Loucy (cell line): Measurements from ENCODE around the gene TUBB6.

ENCODE experiments used
- H2AFZ ChIP-seq: fragments of 200-600 bp; sonication (generic); 2 replicates; pipeline ENCODE4 v1.6.0; 2016; ENCODE audit warnings: antibody characterized with exemption, mild to moderate bottlenecking, low read length, moderate library complexity
- H3F3A ChIP-seq: fragments of 200-600 bp; 2 replicates; pipeline ENCODE4 v1.6.0; 2016; ENCODE audit warnings: antibody characterized with exemption, low read depth, mild to moderate bottlenecking
- H3K27me3 ChIP-seq: fragments of 200-600 bp; sonication (generic); 2 replicates; pipeline ENCODE4 v1.6.1; 2014; ENCODE audit warnings: low read length, mild to moderate bottlenecking; ENCODE audit not compliant: insufficient read depth, poor library complexity, severe bottlenecking
- H3K36me3 ChIP-seq: fragments of 200-600 bp; sonication (generic); 2 replicates; pipeline ENCODE4 v1.6.1; 2016; ENCODE audit warnings: low read length; ENCODE audit not compliant: insufficient read depth
- H3K4me1 ChIP-seq: fragments of 200-600 bp; sonication (generic); 2 replicates; pipeline ENCODE4 v1.5.1; 2014; ENCODE audit warnings: low read length, mild to moderate bottlenecking; ENCODE audit not compliant: insufficient read depth, poor library complexity, severe bottlenecking
- H3K4me2 ChIP-seq: fragments of 200-600 bp; sonication (generic); 2 replicates; pipeline ENCODE4 v1.6.0; 2014; ENCODE audit warnings: antibody characterized with exemption, low read length, low read depth, mild to moderate bottlenecking; ENCODE audit not compliant: poor library complexity, severe bottlenecking
- H3K4me3 ChIP-seq: fragments of 200-600 bp; sonication (generic); 2 replicates; pipeline ENCODE4 v1.5.1; 2014; ENCODE audit warnings: low read length, mild to moderate bottlenecking, mixed read lengths; ENCODE audit not compliant: poor library complexity, severe bottlenecking
- H3K79me2 ChIP-seq: fragments of 200-600 bp; sonication (generic); 2 replicates; pipeline ENCODE4 v1.6.1; 2014; ENCODE audit warnings: low read length; ENCODE audit not compliant: insufficient read depth
- H3K9ac ChIP-seq: fragments of 200-600 bp; sonication (generic); 2 replicates; pipeline ENCODE4 v1.6.0; 2014; ENCODE audit warnings: mild to moderate bottlenecking, low read depth, low read length, moderate library complexity; ENCODE audit not compliant: poor library complexity, severe bottlenecking
- H3K9me2 ChIP-seq: fragments of 200-600 bp; sonication (generic); replicated peaks from 2 replicates; pipeline ENCODE4 v1.6.1; 2016; ENCODE audit warnings: low read depth, low read length, mixed read lengths
- H3K9me3 ChIP-seq: fragments of 200-600 bp; sonication (generic); 2 replicates; pipeline ENCODE4 v1.6.1; 2014; ENCODE audit warnings: mild to moderate bottlenecking, antibody characterized with exemption, low read length, low read depth; ENCODE audit not compliant: insufficient read depth
- H4K20me1 ChIP-seq: fragments of 200-600 bp; sonication (generic); 2 replicates; pipeline ENCODE4 v1.6.0; 2014; ENCODE audit warnings: antibody characterized with exemption, low read length, mild to moderate bottlenecking; ENCODE audit not compliant: insufficient read depth, poor library complexity, severe bottlenecking
- CTCF ChIP-seq: fragments of 200-600 bp; sonication (generic); conservative IDR thresholded peaks from 2 replicates; pipeline ENCODE4 v1.5.1; 2014; ENCODE audit warnings: mild to moderate bottlenecking, antibody characterized with exemption, low read length
- EZH2phosphoT487 ChIP-seq: fragments of 200-600 bp; IDR thresholded peaks from 2 replicates; pipeline ENCODE4 v1.6.1; 2018; ENCODE audit warnings: antibody characterized with exemption, mild to moderate bottlenecking, moderate library complexity, borderline replicate concordance

TUBB6 gene

GRCh38 chr18:12279781-12280531, 28.1 kb upstream of the TUBB6 start:
- no peaks in the 10 kb centered on the region for H3K9me3 ChIP-seq
- no peaks in the 10 kb centered on the region for H3K27me3 ChIP-seq
- H3F3A ChIP-seq: no peaks in the 10 kb centered on the region
- H3K9ac ChIP-seq: no peak overlapping the region
- H3K4me2 ChIP-seq: no peak overlapping the region
- H3K4me3 ChIP-seq: no peak overlapping the region
- no peak overlapping the region for H2AFZ ChIP-seq
- H3K79me2 ChIP-seq: no peaks in the 10 kb centered on the region
- H4K20me1 ChIP-seq: no peaks in the 10 kb centered on the region
- H3K36me3 ChIP-seq: no peaks in the 10 kb centered on the region
- no peaks in the 10 kb centered on the region for H3K9me2 ChIP-seq
- no peak for TF ChIP-seq CTCF
- TF ChIP-seq EZH2phosphoT487: no peak
- no peaks in the 10 kb centered on the region for H3K4me1 ChIP-seq

- Histone ChIP-seq H2AFZ (no peak overlapping the region), H3K9ac (no peak overlapping the region)
- no peak for TF ChIP-seq EZH2phosphoT487
- no peak for TF ChIP-seq CTCF
Measured at GRCh38 chr18:12281861-12282260, 26.2 kb upstream of the TUBB6 start.

GRCh38 chr18:12282442-12283039, 25.5 kb upstream of the TUBB6 start:
- Histone ChIP-seq H3K36me3 (no peaks in the 10 kb centered on the region), H2AFZ (no peak overlapping the region), H3K4me3 (no peak overlapping the region), H3K4me1 (no peaks in the 10 kb centered on the region), H3K9me3 (no peaks in the 10 kb centered on the region), H3K9me2 (no peaks in the 10 kb centered on the region), H3K9ac (no peak overlapping the region), H4K20me1 (no peaks in the 10 kb centered on the region), H3K79me2 (no peaks in the 10 kb centered on the region), H3K27me3 (no peaks in the 10 kb centered on the region), H3K4me2 (no peak overlapping the region), H3F3A (no peaks in the 10 kb centered on the region)
- TF ChIP-seq CTCF (no peak), EZH2phosphoT487 (no peak)

More at GRCh38 chr18:12281861-12282260, 26.2 kb upstream of the TUBB6 start:
- Histone ChIP-seq H3K9me2 (no peaks in the 10 kb centered on the region), H3F3A (no peaks in the 10 kb centered on the region), H3K79me2 (no peaks in the 10 kb centered on the region), H3K36me3 (no peaks in the 10 kb centered on the region), H4K20me1 (no peaks in the 10 kb centered on the region), H3K4me3 (no peak overlapping the region), H3K9me3 (no peaks in the 10 kb centered on the region), H3K4me1 (no peaks in the 10 kb centered on the region), H3K4me2 (no peak overlapping the region), H3K27me3 (no peaks in the 10 kb centered on the region)
